Neural cell (in vitro differentiated cells): ENCODE measurements around the gene ETV6. TPM values are rescaled to one million over a fixed set of nuclear protein-coding genes. Genes with fewer than 3 reads are reported as not detected.

Experiments
- H2AFZ ChIP-seq: fragments of 200-600, 300-800 bp; sonication (generic), shearing (Covaris generic); 2 replicates; pipeline ENCODE4 v1.6.0; 2014; ENCODE audit warnings: low read depth, mild to moderate bottlenecking, antibody characterized with exemption, low read length, moderate library complexity
- H3F3A ChIP-seq: fragments of 200-600 bp; shearing (Covaris generic); 2 replicates; pipeline ENCODE4 v1.6.1; 2016; ENCODE audit warnings: mild to moderate bottlenecking, moderate library complexity, mixed read lengths, antibody characterized with exemption, low read length; ENCODE audit not compliant: insufficient read depth, poor library complexity, severe bottlenecking
- H3K27ac ChIP-seq: fragments of 200-600, 300-800 bp; sonication (generic), shearing (Covaris generic); 2 replicates; pipeline ENCODE4 v1.5.1; 2014; ENCODE audit warnings: mild to moderate bottlenecking, low read length, moderate library complexity
- H3K27me3 ChIP-seq: fragments of 300-800, 200-600 bp; sonication (generic), shearing (Covaris generic); 2 replicates; pipeline ENCODE4 v1.6.0; 2014; ENCODE audit warnings: mild to moderate bottlenecking, low read depth, low read length, moderate library complexity; ENCODE audit not compliant: insufficient read depth
- H3K36me3 ChIP-seq: fragments of 300-800, 200-600 bp; sonication (generic), shearing (Covaris generic); 2 replicates; pipeline ENCODE4 v1.5.1; 2014; ENCODE audit warnings: mild to moderate bottlenecking, antibody characterized with exemption, low read length, moderate library complexity; ENCODE audit not compliant: insufficient read depth
- H3K4me2 ChIP-seq: fragments of 300-800, 200-600 bp; sonication (generic), shearing (Covaris generic); 2 replicates; pipeline ENCODE4 v1.6.0; 2014; ENCODE audit warnings: mild to moderate bottlenecking, low read length
- H3K4me3 ChIP-seq: fragments of 300-800, 200-600 bp; sonication (generic), shearing (Covaris generic); 2 replicates; pipeline ENCODE4 v1.5.1; 2014; ENCODE audit warnings: mild to moderate bottlenecking, low read length, moderate library complexity
- H3K79me2 ChIP-seq: fragments of 200-600 bp; shearing (Covaris generic); replicated peaks from 2 replicates; pipeline ENCODE4 v1.6.0; 2014; ENCODE audit warnings: mild to moderate bottlenecking, low read length, moderate library complexity; ENCODE audit not compliant: insufficient read depth
- H3K9ac ChIP-seq: fragments of 300-800, 200-600 bp; sonication (generic), shearing (Covaris generic); 2 replicates; pipeline ENCODE4 v1.6.1; 2016; ENCODE audit warnings: mild to moderate bottlenecking, low read length, mixed read lengths
- H3K9me2 ChIP-seq: fragments of 200-600 bp; shearing (Covaris generic); 2 replicates; pipeline ENCODE4 v1.6.1; 2016; ENCODE audit warnings: mild to moderate bottlenecking, low read length, mixed read lengths; ENCODE audit not compliant: insufficient read depth
- H3K9me3 ChIP-seq: fragments of 200-600, 300-800 bp; sonication (generic), shearing (Covaris generic); 2 replicates; pipeline ENCODE4 v1.6.1; 2016; ENCODE audit warnings: mild to moderate bottlenecking, mixed run types, low read length, moderate library complexity, mixed read lengths
- H4K20me1 ChIP-seq: fragments of 200-600 bp; shearing (Covaris generic); 2 replicates; pipeline ENCODE4 v1.6.1; 2016; ENCODE audit warnings: mild to moderate bottlenecking, mixed run types; ENCODE audit not compliant: insufficient read depth
- CTCF ChIP-seq: fragments of 450-650 bp; IDR thresholded peaks from 2 replicates; pipeline ENCODE4 v1.5.1; 2014; ENCODE audit warnings: antibody characterized with exemption, mild to moderate bottlenecking, moderate library complexity; ENCODE audit not compliant: poor library complexity, severe bottlenecking
- EP300 ChIP-seq: fragments of 450-650 bp; conservative IDR thresholded peaks from 2 replicates; pipeline ENCODE4 v1.6.1; 2014; ENCODE audit warnings: antibody characterized with exemption, mild to moderate bottlenecking, moderate library complexity; ENCODE audit not compliant: poor library complexity, severe bottlenecking
- EZH2 ChIP-seq: fragments of 200-600, 300-800 bp; shearing (Covaris generic), sonication (generic); IDR thresholded peaks from 2 replicates; pipeline ENCODE4 v1.6.1; 2014; ENCODE audit warnings: antibody characterized with exemption, low read length, borderline replicate concordance, mild to moderate bottlenecking; ENCODE audit not compliant: insufficient read depth, poor library complexity, severe bottlenecking
- MXI1 ChIP-seq: fragments of 450-650 bp; conservative IDR thresholded peaks from 2 replicates; pipeline ENCODE4 v1.6.1; 2014; ENCODE audit warnings: antibody characterized with exemption, mild to moderate bottlenecking; ENCODE audit not compliant: poor library complexity, severe bottlenecking
- POLR2AphosphoS5 ChIP-seq: IDR thresholded peaks from 2 replicates; pipeline ENCODE4 v1.6.1; 2012
- RAD21 ChIP-seq: fragments of 450-650 bp; conservative IDR thresholded peaks from 2 replicates; pipeline ENCODE4 v1.6.1; 2014; ENCODE audit warnings: antibody characterized with exemption, mild to moderate bottlenecking, moderate library complexity
- REST ChIP-seq: IDR thresholded peaks from 2 replicates; pipeline ENCODE4 v1.6.1; 2012; ENCODE audit warnings: borderline replicate concordance
- SMC3 ChIP-seq: fragments of 450-650 bp; conservative IDR thresholded peaks from 2 replicates; pipeline ENCODE4 v1.6.1; 2014; ENCODE audit warnings: antibody characterized with exemption, mild to moderate bottlenecking, moderate library complexity; ENCODE audit not compliant: poor library complexity
- TAF1 ChIP-seq: IDR thresholded peaks from 2 replicates; pipeline ENCODE4 v1.6.1; 2012; ENCODE audit warnings: low read depth
- polyA plus RNA-seq: library from polyadenylated mRNA; depleted of rRNA; stranded (reverse); fragments of >200 nt; gene quantifications from 2 replicates; pipeline ENCODE4 v1.2.3, GENCODE V29; 2014

ETV6 gene
- polyA plus RNA-seq, 1 donor from 2014 or later, result 1.6 TPM

GRCh38 chr12:11830307-11830801, 180.9 kb downstream of the ETV6 start:
- Histone ChIP-seq H2AFZ (no peak overlapping the region), H3F3A (no peaks in the 10 kb centered on the region), H3K27me3 (no peaks in the 10 kb centered on the region), H3K9ac (no peak overlapping the region), H3K27ac (no peak overlapping the region), H3K4me2 (no peak overlapping the region), H3K4me3 (no peak overlapping the region), H4K20me1 (no peaks in the 10 kb centered on the region), H3K36me3 (no peaks in the 10 kb centered on the region), H3K9me2 (no peaks in the 10 kb centered on the region), H3K79me2 (no peaks in the 10 kb centered on the region), H3K9me3 (no peaks in the 10 kb centered on the region)
- TF ChIP-seq EP300 (no peak), SMC3 (no peak), CTCF (no peak), EZH2 (no peak), REST (no peak), MXI1 (no peak), POLR2AphosphoS5 (no peak)

- H3K9me3 ChIP-seq, result no peaks in the 10 kb centered on the region
- H4K20me1 ChIP-seq, result no peaks in the 10 kb centered on the region
- H3K9ac ChIP-seq, result no peak overlapping the region
- no peak overlapping the region for H2AFZ ChIP-seq
- no peak overlapping the region for H3K27ac ChIP-seq
- TF ChIP-seq RAD21 (no peak), REST (no peak), EZH2 (no peak), TAF1 (no peak), POLR2AphosphoS5 (no peak), CTCF (no peak), EP300 (no peak), SMC3 (no peak), MXI1 (no peak)
- no peaks in the 10 kb centered on the region for H3K27me3 ChIP-seq
- no peaks in the 10 kb centered on the region for H3K9me2 ChIP-seq
- H3F3A ChIP-seq, result no peaks in the 10 kb centered on the region
- H3K4me2 ChIP-seq, result no peak overlapping the region
- no peaks in the 10 kb centered on the region for H3K79me2 ChIP-seq
- H3K36me3 ChIP-seq, result no peaks in the 10 kb centered on the region
- no peak overlapping the region for H3K4me3 ChIP-seq
These were observed 182.6 kb downstream of the ETV6 start for GRCh38 chr12:11832093-11832492.
